ENCODE results near the gene SF3B4.

SF3B4 gene

DNA sequence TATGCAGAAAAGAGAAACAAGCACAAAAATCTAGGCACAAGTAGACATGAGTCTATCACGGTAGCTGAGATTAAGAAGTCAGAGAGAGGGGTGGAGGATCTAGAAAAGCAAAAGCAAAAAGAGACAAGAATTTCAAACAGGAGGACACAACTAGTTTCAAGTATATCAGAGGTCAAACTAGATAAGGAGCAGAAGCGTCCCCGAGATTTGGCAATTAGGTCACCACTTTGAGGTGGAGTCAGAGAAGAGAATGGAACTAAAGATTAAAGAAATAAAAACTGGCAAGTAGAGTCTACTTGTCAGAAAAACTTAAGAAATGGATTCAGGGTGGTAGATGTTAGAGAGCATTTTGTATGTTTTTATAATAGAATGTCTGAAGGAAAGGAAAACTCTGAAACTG is 2.3 kb downstream of the SF3B4 start:
- TF ChIP-seq, protein P1, sequence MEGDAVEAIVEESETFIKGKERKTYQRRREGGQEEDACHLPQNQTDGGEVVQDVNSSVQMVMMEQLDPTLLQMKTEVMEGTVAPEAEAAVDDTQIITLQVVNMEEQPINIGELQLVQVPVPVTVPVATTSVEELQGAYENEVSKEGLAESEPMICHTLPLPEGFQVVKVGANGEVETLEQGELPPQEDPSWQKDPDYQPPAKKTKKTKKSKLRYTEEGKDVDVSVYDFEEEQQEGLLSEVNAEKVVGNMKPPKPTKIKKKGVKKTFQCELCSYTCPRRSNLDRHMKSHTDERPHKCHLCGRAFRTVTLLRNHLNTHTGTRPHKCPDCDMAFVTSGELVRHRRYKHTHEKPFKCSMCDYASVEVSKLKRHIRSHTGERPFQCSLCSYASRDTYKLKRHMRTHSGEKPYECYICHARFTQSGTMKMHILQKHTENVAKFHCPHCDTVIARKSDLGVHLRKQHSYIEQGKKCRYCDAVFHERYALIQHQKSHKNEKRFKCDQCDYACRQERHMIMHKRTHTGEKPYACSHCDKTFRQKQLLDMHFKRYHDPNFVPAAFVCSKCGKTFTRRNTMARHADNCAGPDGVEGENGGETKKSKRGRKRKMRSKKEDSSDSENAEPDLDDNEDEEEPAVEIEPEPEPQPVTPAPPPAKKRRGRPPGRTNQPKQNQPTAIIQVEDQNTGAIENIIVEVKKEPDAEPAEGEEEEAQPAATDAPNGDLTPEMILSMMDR (IDR thresholded peaks at IDR 0.05; ENCODE audit: low read depth, low read length), result no peak
- H3K4me3 ChIP-seq (ENCODE audit: low read depth, low read length), result no peak overlapping the region

DNA sequence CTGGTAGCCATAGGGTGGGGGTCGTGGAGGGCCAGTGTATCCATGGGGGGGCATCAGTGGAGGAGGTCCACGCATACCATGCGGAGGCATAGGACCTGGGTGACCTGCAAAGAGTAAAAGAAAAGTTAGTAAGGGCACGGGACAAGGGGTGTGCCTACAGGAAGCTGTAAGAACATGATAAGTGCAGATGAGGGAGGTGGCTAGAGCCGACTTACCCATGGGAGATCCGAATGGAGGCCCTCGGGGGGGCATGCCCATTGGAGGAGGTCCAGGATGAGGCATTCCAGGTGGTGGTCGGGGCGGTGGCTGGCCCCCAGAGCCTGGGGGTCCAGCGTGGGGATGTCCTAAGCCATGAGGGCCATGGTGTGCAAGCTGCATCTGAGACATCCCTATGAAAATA is 4.0 kb downstream of the SF3B4 start:
- TF ChIP-seq, protein P1 (IDR thresholded peaks at IDR 0.05; ENCODE audit: low read depth, low read length), result no peak
- no peak overlapping the region for H3K4me3 ChIP-seq (ENCODE audit: low read depth, low read length)

DNA sequence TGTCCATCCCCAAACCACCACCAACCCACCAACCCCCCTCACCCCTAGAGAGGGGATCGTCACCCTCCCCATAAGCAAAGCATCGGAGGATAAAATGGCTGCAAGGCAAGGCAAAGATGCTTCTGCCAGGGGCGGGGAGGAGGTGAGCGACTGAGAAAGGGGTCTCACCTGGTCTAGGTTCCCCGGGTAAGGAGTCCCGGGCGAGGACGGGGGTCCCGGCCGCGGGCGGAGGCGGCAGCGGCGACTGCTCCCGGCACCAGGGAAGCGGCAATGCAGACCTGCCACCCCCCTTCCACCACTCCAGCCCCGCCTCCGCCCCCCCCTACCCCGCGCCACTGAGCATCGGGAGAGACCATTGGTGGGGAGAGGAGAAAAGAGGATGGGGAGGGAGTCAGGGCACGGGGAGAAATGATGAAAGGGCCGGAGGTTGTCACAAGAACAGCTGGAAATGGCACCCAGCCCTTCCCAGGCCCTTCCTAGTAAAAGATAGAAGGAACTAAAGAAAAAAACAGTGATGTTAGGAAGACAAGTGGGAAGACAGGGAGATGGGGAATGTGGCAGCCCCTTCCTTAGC is 9.9 kb downstream of the SF3B4 start, which contains the start of gene SV2A:
SV2A (minus strand) TSS at position 274 of the 574 bp plus-strand sequence. CDS start 4,004 bp downstream, outside the sequence.
- peak within 1 kb of the TSS; percentile 71 for H3K4me3 ChIP-seq (ENCODE audit: low read depth, low read length)
- TF ChIP-seq, protein P1 (IDR thresholded peaks at IDR 0.05; ENCODE audit: low read depth, low read length), result no peak

DNA sequence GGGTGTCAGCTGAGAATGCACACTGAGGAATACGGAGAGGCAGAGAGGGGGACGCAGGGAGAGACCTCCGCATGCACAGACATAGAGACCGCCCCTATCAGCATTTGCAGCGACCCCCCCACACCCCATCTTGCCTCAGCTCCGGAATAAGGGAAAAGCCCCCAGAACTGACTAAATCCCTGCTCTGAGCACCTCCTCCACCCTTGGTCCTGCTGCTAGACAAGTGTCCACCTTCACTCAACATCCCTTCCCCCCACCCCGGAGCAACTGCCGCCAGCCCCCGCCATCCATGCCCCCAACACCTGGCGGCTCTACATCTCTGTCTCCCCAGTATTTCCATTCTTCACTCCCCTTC is 10.7 kb downstream of the SF3B4 start:
- peak overlapping the region; percentile 71 for H3K4me3 ChIP-seq (ENCODE audit: low read depth, low read length)

DNA sequence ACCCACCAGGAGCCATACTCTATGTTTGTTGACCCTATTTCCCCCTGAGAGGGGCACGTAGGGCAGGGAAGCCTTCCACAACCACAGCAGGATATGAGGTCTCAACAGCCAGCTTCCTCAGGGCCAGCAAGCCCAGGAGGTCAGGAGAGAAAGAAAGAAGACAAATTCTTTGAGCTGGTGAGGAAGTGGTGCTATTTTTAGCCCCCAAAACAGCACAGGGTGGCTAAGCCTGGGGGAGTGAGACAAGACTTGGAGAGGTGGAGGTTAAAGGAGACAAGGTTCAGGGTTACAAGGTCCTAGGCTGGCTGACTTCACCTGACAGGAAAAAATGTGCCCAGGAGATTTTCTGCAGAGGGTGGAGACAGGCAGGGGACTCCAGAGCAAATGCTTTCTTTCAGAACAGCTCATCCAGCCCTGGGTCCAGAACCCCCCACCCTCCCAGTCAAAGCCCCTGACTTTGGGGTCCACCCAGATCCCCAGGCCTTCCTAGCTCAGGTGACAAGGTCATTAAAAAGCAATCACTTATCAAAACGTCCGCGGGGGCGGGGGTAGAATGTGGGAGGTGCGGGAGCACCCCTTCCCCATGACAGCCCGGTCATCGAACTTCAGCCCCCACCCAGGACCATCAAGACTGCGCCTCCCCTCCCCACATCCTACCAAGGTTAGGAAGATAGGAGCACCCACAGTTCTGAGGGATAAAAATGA is 11.3 kb downstream of the SF3B4 start:
- TF ChIP-seq, protein P1 (IDR thresholded peaks at IDR 0.05; ENCODE audit: low read depth, low read length), result no peak

More for the DNA sequence above, 10.7 kb downstream of the SF3B4 start:
- TF ChIP-seq, protein P1 (IDR thresholded peaks at IDR 0.05; ENCODE audit: low read depth, low read length), result no peak

DNA sequence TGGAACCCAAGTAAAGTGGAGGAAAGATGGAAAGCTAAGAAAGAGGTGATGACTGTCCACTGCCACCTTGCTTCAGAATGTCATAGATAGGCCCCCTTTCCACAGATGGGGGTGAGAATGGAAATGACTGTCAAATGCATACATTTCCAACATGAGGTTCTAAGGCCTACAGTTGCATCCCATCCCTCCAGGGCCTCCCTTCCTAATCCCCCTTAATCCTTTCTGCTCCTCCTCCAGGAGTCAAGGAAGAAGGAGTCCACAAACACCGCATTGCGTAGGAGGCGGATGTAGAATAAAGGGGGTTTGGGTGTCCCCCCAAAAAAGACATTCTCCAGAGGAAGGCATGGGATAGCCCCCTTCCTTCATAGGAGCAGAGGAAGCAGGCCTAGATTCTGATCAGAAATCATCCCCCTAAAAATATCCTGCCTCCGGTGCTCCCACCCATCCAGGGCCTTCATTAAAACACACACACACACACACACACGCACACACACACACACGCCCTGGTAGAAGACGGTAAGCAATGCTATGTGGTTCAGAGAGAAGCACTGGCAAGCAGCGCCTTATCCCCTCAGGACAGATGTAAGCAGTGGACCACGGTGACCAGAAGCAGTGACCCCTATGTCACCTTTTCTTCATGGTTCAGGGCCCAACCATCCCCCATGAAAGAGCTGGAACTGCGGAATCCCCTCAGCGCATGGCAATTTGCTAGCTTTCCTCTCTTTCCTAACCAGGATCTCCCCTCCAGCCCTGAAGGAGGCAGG is 12.0 kb downstream of the SF3B4 start:
- no peak overlapping the region for H3K4me3 ChIP-seq (ENCODE audit: low read depth, low read length)
- TF ChIP-seq, protein P1 (IDR thresholded peaks at IDR 0.05; ENCODE audit: low read depth, low read length), result no peak

More for the DNA sequence above, 11.3 kb downstream of the SF3B4 start:
- H3K4me3 ChIP-seq (ENCODE audit: low read depth, low read length), result peak overlapping the region; percentile 71

DNA sequence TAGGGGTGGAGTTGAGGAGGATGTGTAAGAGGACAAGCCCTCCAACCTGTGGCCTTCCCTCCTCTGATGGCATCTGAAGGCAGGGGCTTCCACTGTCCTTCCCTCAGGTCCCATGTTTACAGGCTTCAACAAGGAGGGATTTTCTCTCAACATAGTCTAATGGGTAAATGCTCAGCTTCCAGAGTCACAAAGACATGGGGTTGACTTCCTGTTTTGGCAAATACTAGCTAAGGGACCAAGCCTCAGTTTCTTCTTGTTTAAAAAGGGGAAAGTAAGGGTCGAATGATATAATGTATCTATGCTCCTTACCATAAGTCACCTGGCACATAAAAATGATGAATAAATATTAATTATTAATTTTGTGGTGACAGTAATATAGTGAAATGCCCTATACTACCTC is 13.1 kb downstream of the SF3B4 start:
- TF ChIP-seq, protein P1 (IDR thresholded peaks at IDR 0.05; ENCODE audit: low read depth, low read length), result no peak

More for the DNA sequence above, 13.1 kb downstream of the SF3B4 start:
- no peak overlapping the region for H3K4me3 ChIP-seq (ENCODE audit: low read depth, low read length)

Measured in WI38 (cell line).